NCI-H2171 treated with DMSO at 0.1 percent for 48 hours (cell line): ENCODE data around the gene SNX32.

Source experiments
- DNase-seq: peaks from one replicate; lab custom pipeline; 2025; lab: John Stamatoyannopoulos, UW

Gene SNX32

DNA sequence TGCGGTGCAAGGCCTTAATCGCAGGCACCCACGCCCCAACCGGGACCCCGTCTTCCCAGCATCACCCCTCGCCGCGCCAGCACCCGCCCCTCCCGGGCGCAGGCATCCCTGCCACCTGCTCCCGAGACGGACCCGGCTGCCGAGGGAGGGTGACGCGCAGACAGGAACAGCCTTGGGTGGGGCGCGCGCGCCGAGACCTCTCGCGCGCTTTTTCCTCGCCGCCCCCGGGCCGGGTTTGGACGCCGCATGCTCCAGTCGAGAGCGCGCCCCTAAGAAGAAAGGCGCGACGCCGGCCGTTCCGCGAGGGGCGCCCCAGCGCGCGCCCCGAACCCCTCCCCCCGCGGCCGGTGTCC, 23.7 kb downstream of the SNX32 start:
- DNase-seq = peak; percentile 74

DNA sequence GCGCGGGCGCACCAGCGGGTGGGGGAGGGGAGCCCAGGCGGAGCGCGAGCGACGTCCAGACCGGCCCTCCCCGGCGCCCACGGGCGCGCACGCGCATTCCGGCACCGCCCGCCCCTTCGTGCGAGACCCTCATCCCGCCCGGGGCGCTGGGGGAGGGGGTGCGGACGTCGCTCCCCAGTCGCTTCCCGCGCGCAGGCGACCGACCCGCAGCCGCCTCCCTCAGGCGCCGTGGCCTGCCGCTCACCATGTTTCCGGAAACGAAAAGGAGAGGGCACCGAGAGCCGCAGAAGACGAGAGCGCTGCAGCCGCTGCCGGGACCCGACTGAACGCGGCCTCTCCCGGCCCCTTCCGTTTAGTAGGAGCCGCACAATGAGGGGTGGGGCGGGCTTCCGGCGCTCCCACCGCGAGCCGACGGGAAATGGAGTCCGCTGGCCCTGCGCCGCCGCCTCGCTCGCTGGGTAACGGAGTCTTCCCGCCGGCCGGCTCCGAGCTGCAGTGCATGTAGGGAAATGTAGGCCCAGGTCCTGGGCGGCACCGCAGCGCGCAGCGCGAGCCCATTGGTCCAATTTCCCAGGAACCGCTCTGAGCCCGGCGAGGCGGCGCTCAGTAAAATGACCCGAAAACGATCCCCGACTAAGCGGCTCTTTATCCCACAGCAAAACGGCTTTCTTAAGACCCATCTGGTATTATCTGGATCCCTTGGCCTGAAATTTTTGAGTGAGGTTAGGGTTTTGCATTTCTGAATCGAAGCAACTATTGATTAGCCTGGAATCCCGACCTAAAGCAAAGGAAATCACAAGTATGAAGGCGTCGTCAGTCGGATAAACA, 24.3 kb downstream of the SNX32 start, which contains the start of gene CFL1:
TSS of gene CFL1 (minus strand) at position 328 of the 828 bp plus-strand sequence. CDS start at position 247, 81 bp downstream.
- peak; percentile 97 for DNase-seq

DNA sequence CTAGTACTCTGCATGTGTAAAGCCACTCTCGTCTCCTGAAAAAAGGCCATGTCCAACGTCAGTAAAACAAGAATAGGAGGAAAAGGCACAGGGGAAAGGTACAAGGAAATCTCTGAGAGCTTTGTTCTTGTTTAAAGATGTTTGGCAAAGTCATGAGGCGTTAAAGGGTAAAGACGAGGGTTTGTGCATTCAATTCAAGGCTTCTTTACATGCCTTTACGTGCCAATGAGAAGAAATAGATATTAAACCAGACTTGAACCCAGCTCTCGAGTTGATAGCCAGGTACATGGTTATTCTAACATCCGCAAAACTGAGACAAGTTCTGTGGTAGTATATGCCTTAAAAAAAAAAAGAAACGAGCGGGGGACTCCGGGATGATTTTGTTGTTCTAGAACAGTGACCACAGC, 24.9 kb downstream of the SNX32 start:
- DNase-seq = no peak

DNA sequence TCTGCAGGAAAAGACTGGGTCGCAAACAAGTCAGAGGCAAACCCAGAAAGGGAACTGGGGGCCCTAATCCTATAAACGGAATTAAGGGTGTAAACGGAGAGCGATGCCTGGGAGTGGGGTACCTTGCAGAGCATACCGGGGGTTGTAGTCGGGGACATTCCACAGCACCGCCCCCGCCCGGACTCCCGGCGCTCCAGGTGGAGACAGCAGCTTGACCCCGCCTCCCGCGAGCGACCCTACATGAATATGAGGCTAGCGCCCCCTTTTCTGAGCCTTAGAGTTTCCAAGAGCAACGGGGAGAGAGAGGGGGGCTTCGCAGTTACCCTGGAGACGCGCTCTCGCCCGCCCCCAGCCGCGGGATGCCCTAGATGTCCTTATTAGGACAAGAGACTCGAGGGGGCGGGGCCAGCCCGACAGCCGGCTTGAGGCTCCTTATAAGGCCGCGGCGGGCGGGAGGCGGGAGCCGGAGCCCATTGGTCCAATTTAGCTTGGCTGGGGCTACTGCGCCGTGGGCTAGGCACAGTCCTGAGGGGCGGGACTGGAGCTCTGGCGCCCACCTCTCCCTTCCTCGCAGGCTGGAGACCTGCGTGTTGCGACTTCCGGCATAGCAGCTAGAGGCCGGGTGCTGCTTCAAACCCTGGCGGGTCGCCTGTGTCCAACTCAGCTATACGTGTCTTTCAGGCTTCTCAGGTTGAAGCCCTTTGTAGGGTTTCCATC, 25.5 kb downstream of the SNX32 start:
- DNase-seq = peak; percentile 99

DNA sequence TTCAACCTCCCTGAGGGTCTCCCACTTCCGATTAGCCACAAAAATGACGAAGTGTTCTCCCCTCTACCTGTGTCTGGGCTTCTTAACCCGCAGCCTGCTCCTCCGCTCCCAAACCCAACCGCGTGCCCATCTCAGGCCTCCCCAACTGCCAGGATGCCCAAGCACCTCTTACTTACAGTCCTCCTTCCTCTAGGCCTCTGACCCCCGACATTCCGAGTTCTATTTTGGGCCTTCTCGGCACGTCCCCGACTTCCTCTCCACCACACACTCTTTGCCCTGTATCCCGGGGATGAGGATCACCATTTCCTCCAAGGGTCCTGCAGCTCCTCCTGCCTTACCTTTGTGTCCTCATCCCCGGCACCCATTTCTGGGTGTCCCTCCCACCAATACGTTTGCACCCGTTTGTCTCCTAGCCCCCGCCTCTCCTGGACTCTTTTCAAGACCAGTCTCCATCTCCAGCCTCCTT, 26.1 kb downstream of the SNX32 start:
- DNase-seq = no peak

DNA sequence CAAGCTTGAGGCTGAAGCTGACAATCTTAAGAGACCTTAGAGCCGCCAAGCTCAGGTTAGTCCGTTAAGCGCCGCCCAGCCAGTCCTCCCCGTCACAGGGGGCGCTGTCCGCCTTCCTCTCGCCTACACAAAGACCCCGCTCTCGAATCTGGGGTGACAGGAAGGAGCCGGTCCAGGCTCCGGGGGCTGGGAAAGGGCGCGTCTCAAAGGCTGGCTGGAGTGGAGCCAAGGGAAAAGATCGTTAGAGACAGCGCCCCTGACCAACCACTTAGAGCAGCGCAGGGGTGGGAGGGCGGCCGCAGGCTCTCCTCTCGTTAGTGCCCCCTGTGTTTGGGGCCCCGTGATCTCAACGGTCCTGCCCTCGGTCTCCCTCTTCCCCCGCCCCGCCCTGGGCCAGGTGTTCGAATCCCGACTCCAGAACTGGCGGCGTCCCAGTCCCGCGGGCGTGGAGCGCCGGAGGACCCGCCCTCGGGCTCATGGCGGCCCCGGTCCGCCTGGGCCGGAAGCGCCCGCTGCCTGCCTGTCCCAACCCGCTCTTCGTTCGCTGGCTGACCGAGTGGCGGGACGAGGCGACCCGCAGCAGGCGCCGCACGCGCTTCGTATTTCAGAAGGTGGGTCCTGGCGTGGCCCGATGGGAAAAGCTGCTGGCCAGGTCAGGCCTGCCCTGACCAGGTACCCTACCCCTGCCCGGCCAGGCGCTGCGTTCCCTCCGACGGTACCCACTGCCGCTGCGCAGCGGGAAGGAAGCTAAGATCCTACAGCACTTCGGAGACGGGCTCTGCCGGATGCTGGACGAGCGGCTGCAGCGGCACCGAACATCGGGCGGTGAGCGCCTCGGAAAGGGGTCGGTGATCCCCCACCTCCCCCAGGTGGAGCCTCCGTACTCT, 26.8 kb downstream of the SNX32 start, which contains the start of gene MUS81:
TSS of gene MUS81 (plus strand) at position 156 of the 887 bp plus-strand sequence. CDS start at position 477, 321 bp downstream.
- peak; percentile 98 for DNase-seq

DNA sequence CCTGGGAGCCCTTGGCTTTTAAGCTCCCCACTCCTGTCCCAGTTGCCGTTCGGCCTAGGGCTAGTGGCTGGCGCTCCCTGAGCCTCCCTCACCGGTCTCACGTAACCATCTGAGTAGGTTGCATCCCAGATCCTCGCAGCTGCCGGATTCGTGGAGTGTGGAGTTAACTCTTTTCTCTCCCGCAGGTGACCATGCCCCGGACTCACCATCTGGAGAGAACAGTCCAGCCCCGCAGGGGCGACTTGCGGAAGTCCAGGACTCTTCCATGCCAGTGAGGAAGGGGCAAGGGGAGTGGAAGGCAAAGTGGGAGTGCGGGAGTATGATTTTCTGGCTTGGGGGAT, 27.4 kb downstream of the SNX32 start:
- peak; percentile 57 for DNase-seq

DNA sequence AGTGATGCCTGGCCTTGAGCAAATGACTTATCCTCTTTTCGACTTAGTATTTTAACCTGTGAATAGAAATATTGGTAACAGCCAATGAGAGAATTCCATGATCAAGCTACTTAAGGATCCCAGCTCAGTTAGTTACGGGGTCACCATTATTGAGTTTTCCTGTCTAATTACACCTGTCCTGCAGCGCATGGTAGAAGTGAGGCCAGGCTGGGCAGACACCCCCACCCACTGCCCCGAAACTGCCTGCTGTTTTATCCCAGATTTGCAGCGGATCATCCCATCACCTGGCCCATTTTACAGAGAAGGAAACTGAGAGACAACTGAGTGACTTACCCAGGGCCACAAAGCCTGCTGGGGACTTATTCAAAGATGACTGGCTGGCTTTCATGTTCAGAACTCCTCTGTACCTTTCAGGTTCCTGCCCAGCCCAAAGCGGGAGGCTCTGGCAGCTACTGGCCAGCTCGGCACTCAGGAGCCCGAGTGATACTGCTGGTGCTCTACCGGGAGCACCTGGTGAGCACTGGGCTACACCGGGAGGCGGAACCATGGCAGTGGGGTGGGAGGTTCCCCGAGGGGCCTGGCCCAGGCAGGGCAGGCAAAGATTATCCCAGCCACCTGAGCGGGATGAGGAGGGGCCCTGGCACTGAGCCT, 27.9 kb downstream of the SNX32 start:
- DNase-seq = no peak

DNA sequence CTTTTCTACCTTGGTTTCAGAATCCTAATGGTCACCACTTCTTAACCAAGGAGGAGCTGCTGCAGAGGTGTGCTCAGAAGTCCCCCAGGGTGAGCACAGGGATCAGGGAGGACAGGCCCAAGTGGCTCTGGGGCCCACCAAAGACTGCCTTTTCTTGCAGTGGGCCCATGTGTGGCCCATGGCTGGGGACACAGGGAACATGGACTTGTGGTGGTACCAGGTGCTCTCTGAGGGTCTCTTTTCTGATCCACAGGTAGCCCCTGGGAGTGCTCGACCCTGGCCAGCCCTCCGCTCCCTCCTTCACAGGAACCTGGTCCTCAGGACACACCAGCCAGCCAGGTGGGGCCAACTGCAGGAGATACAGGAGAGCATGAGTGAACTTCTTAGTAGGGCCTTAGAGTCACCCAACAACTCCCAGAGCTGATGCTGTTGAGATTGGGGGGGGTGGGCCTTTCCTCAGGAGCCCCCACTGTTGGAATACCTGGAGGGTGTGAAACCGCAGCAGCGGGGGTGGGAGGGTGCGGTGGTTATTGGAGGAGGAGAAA, 28.5 kb downstream of the SNX32 start:
- no peak for DNase-seq

DNA sequence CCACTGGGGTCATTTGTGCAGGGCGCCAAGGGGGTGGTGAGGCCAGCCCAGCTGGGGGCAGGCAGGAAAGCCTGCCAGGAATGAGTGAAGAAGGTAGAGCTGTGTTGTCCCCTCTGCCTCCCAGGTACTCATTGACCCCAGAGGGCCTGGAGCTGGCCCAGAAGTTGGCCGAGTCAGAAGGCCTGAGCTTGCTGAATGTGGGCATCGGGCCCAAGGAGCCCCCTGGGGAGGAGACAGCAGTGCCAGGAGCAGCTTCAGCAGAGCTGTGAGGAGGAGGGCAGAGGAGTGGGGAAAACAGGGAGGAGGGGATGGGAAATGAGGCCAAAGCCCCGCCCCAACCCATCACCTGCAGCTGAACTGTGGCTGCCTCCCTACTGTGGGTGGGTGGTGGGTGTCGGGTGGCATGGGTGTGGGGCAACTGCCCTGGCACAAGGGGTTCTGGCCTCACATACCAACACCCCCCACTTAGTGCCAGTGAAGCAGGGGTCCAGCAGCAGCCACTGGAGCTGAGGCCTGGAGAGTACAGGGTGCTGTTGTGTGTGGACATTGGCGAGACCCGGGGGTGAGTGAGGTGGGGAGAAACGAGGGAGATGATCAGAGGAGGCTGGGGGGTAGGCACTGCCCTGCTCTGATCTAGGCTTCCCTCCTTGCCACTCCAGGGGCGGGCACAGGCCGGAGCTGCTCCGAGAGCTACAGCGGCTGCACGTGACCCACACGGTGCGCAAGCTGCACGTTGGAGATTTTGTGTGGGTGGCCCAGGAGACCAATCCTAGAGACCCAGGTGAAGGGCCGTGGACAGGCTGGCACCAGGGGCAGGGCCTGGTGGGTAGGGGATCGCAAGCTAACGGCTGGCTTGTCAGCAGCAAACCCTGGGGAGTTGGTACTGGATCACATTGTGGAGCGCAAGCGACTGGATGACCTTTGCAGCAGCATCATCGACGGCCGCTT, 29.5 kb downstream of the SNX32 start:
- DNase-seq = no peak

DNA sequence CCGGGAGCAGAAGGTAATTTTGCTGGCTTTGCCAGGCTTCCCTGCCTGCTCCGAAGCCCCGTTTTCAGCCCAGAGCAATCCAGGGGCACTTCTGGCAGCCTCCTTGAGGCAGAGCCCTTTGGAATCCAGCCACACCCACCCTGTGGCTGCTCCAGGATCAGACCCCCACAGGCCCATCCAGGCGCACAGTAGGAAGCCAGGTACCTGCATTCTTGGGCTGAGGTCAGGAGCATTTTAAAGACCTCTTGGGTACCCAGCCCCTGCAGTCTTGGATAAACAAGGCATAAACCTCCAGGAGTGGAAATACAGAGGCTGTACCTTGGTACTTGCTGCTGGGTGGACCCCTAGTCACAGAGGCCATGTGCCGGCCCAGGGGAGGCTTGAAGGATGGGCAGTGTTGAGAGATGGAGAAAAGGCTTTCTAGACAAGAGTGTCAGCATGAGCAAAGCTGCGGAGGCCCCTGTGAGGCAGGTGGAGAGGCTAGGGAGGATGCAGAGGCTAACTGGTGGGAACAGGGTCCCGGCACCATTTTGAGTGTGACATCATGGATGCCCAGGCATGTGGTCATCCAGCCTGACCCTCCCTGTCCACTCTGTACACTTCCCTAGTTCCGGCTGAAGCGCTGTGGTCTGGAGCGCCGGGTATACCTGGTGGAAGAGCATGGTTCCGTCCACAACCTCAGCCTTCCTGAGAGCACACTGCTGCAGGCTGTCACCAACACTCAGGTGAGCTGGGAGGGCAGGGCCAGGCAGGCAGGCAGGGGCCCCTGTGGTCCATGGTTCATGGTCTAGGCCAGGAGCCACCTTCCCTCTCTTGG, 30.3 kb downstream of the SNX32 start:
- no peak for DNase-seq

DNA sequence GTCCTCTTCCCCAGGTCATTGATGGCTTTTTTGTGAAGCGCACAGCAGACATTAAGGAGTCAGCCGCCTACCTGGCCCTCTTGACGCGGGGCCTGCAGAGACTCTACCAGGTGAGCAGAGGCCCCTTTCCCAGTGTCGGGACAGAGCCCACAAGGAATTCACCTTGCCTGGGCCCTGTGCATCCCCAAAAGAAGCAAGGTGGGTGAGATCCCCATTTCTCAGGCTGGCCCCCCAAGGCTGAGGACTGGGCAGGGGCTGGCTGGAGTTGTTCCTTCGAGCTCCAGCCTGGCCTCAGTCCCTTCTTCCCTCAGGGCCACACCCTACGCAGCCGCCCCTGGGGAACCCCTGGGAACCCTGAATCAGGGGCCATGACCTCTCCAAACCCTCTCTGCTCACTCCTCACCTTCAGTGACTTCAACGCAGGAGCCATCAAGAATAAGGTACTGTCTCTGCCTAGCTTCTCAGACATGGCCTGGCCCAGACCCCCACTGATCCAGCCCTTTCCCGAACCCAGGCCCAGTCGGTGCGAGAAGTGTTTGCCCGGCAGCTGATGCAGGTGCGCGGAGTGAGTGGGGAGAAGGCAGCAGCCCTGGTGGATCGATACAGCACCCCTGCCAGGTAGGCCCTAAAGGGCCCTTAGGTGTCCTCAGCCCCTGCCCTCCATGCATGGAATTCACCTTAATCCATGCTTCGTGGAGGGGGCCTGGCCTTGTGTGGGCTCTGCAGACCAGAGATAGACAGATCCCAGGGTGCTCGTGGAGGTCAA, 31.1 kb downstream of the SNX32 start:
- no peak for DNase-seq

DNA sequence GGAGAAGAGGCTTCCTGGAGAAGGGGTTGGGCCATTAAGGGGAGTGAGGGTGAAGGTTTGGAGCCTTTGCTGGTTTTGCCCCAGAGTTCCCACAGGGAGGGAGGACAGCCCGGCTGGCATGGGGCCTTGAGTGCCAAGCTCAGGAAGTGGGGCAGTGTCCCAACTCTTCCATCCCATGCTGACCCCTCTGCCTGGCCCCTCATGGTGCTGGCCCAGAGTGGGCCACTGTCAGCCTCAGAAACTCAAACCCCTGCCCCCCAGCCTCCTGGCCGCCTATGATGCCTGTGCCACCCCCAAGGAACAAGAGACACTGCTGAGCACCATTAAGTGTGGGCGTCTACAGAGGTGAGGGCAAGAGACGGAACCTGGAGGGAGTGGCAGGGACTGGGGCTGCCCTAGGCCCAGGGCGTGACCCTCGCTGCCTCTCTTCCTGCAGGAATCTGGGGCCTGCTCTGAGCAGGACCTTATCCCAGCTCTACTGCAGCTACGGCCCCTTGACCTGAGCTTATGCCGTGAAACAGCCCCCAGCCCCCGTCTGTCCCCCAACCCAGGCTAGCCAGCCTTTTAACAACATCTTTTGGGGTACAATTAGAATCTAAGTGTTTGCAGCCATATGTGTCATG, 31.9 kb downstream of the SNX32 start:
- no peak for DNase-seq

DNA sequence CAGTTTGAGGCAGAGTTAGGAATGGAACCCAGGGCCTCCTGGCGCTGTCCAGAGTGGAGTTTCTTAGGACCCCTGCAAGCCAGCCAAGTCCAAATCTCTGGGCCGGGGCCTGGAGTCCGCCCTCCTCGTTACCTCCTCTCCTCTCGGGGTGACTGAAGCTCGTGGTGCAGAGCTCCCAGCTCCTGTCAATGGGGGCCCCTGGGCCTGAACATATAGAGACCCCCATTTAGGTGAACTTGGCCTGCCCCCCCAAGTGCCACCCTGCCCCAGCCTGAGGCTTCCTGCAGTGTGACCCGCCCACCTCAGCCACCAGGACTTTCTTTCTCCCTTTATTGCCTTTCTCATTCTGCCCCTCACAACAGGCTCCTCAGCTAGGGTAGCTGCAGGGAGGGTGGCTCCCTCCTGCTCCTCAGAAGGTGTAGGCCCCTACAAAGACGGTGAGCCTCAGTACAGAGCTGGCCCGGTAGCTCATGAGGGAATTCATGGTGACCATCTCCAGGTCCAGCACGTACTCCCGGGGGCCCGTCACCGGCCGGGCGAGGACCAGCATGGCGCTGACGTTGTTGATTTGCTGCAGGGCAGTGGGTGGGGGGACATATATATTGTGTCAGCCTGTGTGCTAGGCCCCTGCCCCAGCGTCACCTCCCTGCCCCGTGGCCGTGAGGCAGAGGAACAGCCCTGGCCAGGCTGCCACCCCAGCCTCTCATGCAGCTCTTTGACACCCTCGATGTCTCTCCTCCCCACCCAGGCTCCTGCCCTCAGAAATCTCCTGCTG, 32.9 kb downstream of the SNX32 start:
- no peak for DNase-seq

DNA sequence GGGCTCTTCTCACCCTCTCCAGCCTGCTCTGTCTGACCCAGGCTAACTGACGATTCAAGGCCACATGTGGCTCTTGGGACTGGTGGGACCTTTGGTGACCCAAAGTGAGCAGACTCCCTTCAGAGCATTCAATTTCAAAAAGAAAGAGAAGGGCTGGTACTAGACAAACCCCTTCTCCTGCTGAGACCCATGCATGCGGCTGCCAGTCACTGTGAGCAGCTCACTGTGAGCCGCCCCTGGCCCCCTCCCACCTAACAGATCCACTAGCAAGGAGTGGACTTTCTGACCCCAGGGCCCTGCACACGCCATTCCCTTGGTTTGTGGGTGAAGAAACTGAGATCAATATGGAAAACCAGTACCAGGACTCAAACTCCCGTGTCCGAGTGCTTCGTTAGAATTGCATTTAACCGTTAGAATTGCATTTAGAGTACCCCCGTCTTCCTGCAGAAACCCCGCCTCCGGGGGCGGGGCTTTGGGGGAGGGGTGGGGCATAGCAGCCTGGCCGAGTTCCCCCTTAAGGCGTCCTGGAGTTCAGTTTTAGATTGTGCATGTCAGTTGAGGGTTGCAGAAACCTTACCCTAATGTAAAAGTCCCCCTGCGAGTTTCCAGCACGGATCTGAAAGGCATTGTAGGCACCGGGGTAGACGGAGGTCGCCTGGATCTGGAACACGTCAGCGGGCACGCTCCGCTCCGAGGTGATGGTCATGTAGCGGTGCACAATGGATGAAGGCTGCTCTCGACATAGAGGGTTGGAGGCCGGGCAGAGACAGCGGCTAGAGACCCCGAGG, 33.7 kb downstream of the SNX32 start:
- DNase-seq = no peak

DNA sequence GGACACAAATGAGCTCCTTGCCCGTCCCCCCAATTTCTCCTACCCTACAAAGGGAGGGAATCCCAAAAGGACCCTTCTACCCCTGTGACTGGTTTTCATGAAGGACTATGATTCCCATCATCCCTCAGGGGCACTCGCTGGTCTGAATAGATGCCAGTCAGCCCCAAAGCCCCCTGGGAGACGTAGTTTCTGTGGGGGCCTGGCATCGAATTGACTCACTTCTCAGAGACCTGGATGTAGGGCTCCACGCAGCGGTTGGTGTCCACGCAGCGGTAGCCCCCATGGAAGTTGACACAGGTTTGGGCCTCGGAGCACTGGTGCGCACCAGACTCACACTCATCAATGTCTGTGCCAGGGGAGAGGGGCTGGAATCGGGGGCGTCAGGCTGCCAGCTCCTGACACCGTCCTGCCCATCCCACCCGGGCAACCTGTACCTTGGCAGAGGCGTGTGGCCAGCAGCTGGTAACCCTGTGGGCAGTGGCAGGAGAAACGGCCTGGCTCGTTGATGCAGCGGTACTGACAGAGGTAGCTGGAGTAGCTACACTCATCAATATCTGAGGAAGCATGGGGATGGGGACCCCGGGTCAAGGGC, 34.4 kb downstream of the SNX32 start:
- no peak for DNase-seq
